DND-41 (cell line): ENCODE results near the gene UVRAG.

ENCODE experiments used
- CTCF ChIP-seq: IDR thresholded peaks from 2 replicates; pipeline ENCODE4 v1.5.1; 2012; ENCODE audit warnings: borderline replicate concordance, low read length, moderate library complexity, mild to moderate bottlenecking; ENCODE audit not compliant: poor library complexity, severe bottlenecking; ENCODE audit errors: extremely low read depth
- EZH2 ChIP-seq: IDR thresholded peaks from 3 replicates; pipeline ENCODE4 v1.6.1; 2012; ENCODE audit warnings: borderline replicate concordance, low read depth, mild to moderate bottlenecking, moderate library complexity, low read length, inconsistent platforms; ENCODE audit not compliant: severe bottlenecking

GRCh38 chr11:75849894-75850293 is 34.9 kb downstream of the UVRAG start:
- TF ChIP-seq CTCF (no peak), EZH2 (no peak)
